Bronchial epithelial cell (primary cell): ENCODE measurements around the gene SFXN5. TPM values are rescaled to one million over a fixed set of nuclear protein-coding genes. Genes with fewer than 3 reads are reported as not detected.

Experiments
- DNase-seq: peaks from one replicate; pipeline ENCODE4 v3.0.0-alpha.2; 2010; ENCODE audit warnings: low read depth
- FAIRE-seq: peaks from 2 replicates; lab custom pipeline; 2011; peaks lifted over from hg19 to GRCh38; lab: Jason Lieb, UNC
- H3K27me3 ChIP-seq: 2 replicates; pipeline ENCODE4 v1.5.1; 2011; ENCODE audit warnings: low read length; ENCODE audit not compliant: control insufficient read depth, insufficient read depth
- H3K36me3 ChIP-seq: 2 replicates; pipeline ENCODE4 v1.5.1; 2011; ENCODE audit warnings: low read length; ENCODE audit not compliant: control insufficient read depth, insufficient read depth
- H3K4me3 ChIP-seq: 2 replicates; pipeline ENCODE4 v1.5.1; 2011; ENCODE audit warnings: mild to moderate bottlenecking, low read depth, low read length, control low read depth
- CTCF ChIP-seq: IDR thresholded peaks from 2 replicates; pipeline ENCODE4 v1.5.1; 2011; ENCODE audit warnings: mild to moderate bottlenecking, moderate library complexity, low read length, control low read depth, inconsistent platforms; ENCODE audit not compliant: insufficient read depth, severe bottlenecking
- total RNA-seq: library from RNA; depleted of rRNA; stranded (reverse); fragments of >200 nt; gene quantifications from 2 replicates; pipeline ENCODE4 v1.2.1, GENCODE V29; 2014

SFXN5 gene
- total RNA-seq, 1 donor from 2014 or later: 5.3 TPM

GRCh38 chr2:72920318-72921087 is 151.0 kb downstream of the SFXN5 start:
- DNase-seq: no peak
- H3K4me3 ChIP-seq: no peak overlapping the region
- no peak for FAIRE-seq
- no peak for TF ChIP-seq CTCF
- H3K36me3 ChIP-seq: no peaks in the 10 kb centered on the region
- peaks cover 77% of the 10 kb centered on the region for H3K27me3 ChIP-seq

GRCh38 chr2:72919414-72920317 is 151.8 kb downstream of the SFXN5 start:
- H3K4me3 ChIP-seq: no peak overlapping the region
- no peak for DNase-seq

GRCh38 chr2:72917877-72918553 is 153.5 kb downstream of the SFXN5 start:
- peak overlapping the region; percentile 8 for H3K4me3 ChIP-seq
- no peak for FAIRE-seq
- TF ChIP-seq CTCF: no peak

More at GRCh38 chr2:72919414-72920317, 151.8 kb downstream of the SFXN5 start:
- Histone ChIP-seq H3K36me3 (no peaks in the 10 kb centered on the region), H3K27me3 (peaks cover 76% of the 10 kb centered on the region)
- FAIRE-seq: no peak
- TF ChIP-seq CTCF: no peak

GRCh38 chr2:72917138-72917876 is 154.2 kb downstream of the SFXN5 start, which contains the start of gene EMX1:
Gene EMX1 (plus strand): TSS chr2:72917519. CDS start chr2:72917853, 334 bp downstream.
- FAIRE-seq (no peak), DNase-seq (peak; percentile 45)
- no peaks in the 10 kb centered on the region for H3K36me3 ChIP-seq
- TF ChIP-seq CTCF: no peak
- peak within 1 kb of the TSS; percentile 32 for H3K4me3 ChIP-seq
- peaks cover 75% of the 10 kb centered on the region for H3K27me3 ChIP-seq

More at GRCh38 chr2:72917877-72918553, 153.5 kb downstream of the SFXN5 start:
- no peak for DNase-seq
- H3K36me3 ChIP-seq: no peaks in the 10 kb centered on the region
- peaks cover 80% of the 10 kb centered on the region for H3K27me3 ChIP-seq

GRCh38 chr2:72916743-72917137 is 154.8 kb downstream of the SFXN5 start:
- Histone ChIP-seq H3K4me3 (peak overlapping the region; percentile 32), H3K36me3 (no peaks in the 10 kb centered on the region), H3K27me3 (peaks cover 73% of the 10 kb centered on the region)
- DNase-seq (no peak), FAIRE-seq (no peak)
- TF ChIP-seq CTCF: no peak
